Measurements from ENCODE around the gene GRIA3.

DNA sequence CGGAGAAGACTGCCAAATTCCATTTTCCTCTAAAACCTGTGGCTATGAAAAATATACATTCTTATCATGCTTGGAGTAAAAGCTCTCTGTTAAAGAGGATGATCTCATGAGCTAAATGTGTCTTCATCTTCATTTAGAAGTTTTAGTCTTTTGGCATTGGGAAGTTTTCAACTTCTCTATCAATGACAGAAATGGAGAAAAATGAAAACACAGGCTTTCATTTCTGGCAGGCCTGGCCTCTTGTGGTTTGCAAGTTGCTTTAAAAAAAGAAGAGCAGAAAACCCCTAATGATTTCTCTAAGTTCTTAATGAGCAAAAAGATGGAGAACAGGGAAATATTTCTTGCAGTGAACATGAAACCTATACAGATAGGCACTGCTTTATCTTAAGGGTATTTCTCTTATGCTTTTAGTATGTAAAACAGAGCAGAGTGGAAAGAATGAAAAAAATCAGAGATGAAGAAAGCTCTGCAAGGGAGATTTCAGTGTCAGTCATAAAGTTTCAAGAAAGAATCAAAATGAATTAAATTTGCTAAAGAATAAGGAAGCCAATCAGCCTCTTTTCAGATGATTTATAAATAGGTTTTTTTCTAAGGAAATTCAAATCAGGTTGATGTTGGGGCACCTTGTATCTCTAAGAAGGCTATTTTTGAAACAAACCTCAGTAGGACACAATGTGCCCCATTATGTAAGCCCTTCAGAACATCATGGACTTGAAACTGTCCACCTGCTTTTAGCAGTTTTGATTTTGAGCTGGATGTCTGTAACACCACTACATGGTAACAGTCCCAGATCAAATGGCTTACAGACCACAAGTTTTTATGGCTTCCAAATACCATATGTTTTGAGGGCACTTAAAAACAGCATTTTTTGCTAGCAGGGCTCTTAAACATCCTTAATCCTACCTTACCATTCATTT is 225.0 kb downstream of the GRIA3 start:
- no peak for TF ChIP-seq EZH2 (IDR thresholded peaks at IDR 0.05; ENCODE audit: borderline replicate concordance, control insufficient read depth, low read depth, low read length)
- TF ChIP-seq YY1 (IDR thresholded peaks at IDR 0.05; ENCODE audit: low read depth, low read length): no peak
- TF ChIP-seq, protein P1, sequence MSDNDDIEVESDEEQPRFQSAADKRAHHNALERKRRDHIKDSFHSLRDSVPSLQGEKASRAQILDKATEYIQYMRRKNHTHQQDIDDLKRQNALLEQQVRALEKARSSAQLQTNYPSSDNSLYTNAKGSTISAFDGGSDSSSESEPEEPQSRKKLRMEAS (IDR thresholded peaks at IDR 0.05; ENCODE audit: low read depth, low read length): no peak
- TF ChIP-seq RFX5 (IDR thresholded peaks at IDR 0.05; ENCODE audit: low read depth, low read length): no peak
- TF ChIP-seq KAT2A (conservative IDR thresholded peaks at IDR 0.05; ENCODE audit: control insufficient read depth, low read depth, low read length): no peak
- TF ChIP-seq JUND (IDR thresholded peaks at IDR 0.05; ENCODE audit: low read depth, low read length): no peak
- TF ChIP-seq, protein P2, sequence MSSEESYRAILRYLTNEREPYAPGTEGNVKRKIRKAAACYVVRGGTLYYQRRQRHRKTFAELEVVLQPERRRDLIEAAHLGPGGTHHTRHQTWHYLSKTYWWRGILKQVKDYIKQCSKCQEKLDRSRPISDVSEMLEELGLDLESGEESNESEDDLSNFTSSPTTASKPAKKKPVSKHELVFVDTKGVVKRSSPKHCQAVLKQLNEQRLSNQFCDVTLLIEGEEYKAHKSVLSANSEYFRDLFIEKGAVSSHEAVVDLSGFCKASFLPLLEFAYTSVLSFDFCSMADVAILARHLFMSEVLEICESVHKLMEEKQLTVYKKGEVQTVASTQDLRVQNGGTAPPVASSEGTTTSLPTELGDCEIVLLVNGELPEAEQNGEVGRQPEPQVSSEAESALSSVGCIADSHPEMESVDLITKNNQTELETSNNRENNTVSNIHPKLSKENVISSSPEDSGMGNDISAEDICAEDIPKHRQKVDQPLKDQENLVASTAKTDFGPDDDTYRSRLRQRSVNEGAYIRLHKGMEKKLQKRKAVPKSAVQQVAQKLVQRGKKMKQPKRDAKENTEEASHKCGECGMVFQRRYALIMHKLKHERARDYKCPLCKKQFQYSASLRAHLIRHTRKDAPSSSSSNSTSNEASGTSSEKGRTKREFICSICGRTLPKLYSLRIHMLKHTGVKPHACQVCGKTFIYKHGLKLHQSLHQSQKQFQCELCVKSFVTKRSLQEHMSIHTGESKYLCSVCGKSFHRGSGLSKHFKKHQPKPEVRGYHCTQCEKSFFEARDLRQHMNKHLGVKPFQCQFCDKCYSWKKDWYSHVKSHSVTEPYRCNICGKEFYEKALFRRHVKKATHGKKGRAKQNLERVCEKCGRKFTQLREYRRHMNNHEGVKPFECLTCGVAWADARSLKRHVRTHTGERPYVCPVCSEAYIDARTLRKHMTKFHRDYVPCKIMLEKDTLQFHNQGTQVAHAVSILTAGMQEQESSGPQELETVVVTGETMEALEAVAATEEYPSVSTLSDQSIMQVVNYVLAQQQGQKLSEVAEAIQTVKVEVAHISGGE (CRISPR knock-in tag; IDR thresholded peaks at IDR 0.05): no peak
- no peak for TF ChIP-seq POLR2AphosphoS5 (IDR thresholded peaks at IDR 0.05; ENCODE audit: low read length)
